Thoracic aorta (tissue), 2 donors: ENCODE results near the gene ST3GAL5. TPM values are rescaled to one million over a fixed set of nuclear protein-coding genes. Genes with fewer than 3 reads are reported as not detected.

Source experiments
- ATAC-seq: fragments of 150-250 bp; one replicate; pipeline ENCODE4 v1.8.0; 2017; ENCODE audit warnings: low read depth; ENCODE audit not compliant: insufficient number of reproducible peaks, low FRiP score
- DNase-seq: peaks from one replicate; pipeline ENCODE4 v3.0.0-alpha.2; 2020; ENCODE audit warnings: low spot score
- H3K27ac ChIP-seq, 2 donors: fragments of 200-600 bp; sonication (generic); 1 replicate in 1 of 2; 2 replicates in 1 of 2; pipeline ENCODE4 v1.5.1; 2016; ENCODE audit warnings: mild to moderate bottlenecking in 2 of 2, moderate library complexity in 2 of 2
- H3K27me3 ChIP-seq: fragments of 200-600 bp; sonication (generic); replicated peaks from 2 replicates; pipeline ENCODE4 v1.6.0; 2016; ENCODE audit warnings: mild to moderate bottlenecking; ENCODE audit not compliant: insufficient read depth
- H3K36me3 ChIP-seq: fragments of 200-600 bp; sonication (generic); one replicate; pipeline ENCODE4 v1.5.1; 2016
- H3K4me1 ChIP-seq, 2 donors: fragments of 200-600 bp; sonication (generic); 1 replicate in 1 of 2; 2 replicates in 1 of 2; pipeline versions ENCODE4 v1.5.1 to v1.6.0; 2016; ENCODE audit warnings: low read depth in 2 of 2, mild to moderate bottlenecking in 1 of 2; ENCODE audit not compliant: control insufficient read depth in 1 of 2
- H3K4me3 ChIP-seq: fragments of 200-600 bp; sonication (generic); 2 replicates; pipeline ENCODE4 v1.5.1; 2016; ENCODE audit warnings: mild to moderate bottlenecking
- H3K9me3 ChIP-seq: fragments of 200-600 bp; sonication (generic); 2 replicates; pipeline ENCODE4 v1.5.1; 2016
- CTCF ChIP-seq: fragments of 200-600 bp; sonication (generic); IDR thresholded peaks from one replicate; pipeline ENCODE4 v1.5.1; 2019; ENCODE audit warnings: antibody characterized with exemption
- total RNA-seq, 2 donors: library from RNA; depleted of rRNA; stranded (reverse); fragments of >200 nt; gene quantifications; one replicate each; pipeline versions ENCODE4 v1.1.0 to v1.2.3, GENCODE V29; 2016

Gene ST3GAL5
- total RNA-seq, 2 donors from 2014 or later: 11.9 to 32.7 TPM

- Histone ChIP-seq H3K4me3 (no peak overlapping the region), H3K4me1 (peaks cover 13 to 34% of the 10 kb centered on the region in 2 donors), H3K9me3 (no peaks in the 10 kb centered on the region), H3K27me3 (no peaks in the 10 kb centered on the region), H3K36me3 (no peaks in the 10 kb centered on the region), H3K27ac (no peak overlapping the region)
- DNase-seq (no peak), ATAC-seq (no peak)
- TF ChIP-seq CTCF: no peak
Observed at GRCh38 chr2:85908506-85908905, 19.7 kb upstream of the ST3GAL5 start.

- Histone ChIP-seq H3K4me1 (peaks cover 13 to 34% of the 10 kb centered on the region in 2 donors), H3K27ac (no peak overlapping the region), H3K9me3 (no peaks in the 10 kb centered on the region), H3K4me3 (no peak overlapping the region), H3K36me3 (no peaks in the 10 kb centered on the region), H3K27me3 (no peaks in the 10 kb centered on the region)
- TF ChIP-seq CTCF: no peak
- no peak for DNase-seq
- ATAC-seq: no peak
Observed at GRCh38 chr2:85907671-85908157, 18.9 kb upstream of the ST3GAL5 start.

GRCh38 chr2:85906748-85907147 lies 18.0 kb upstream of the ST3GAL5 start:
- Histone ChIP-seq H3K4me3 (no peak overlapping the region), H3K36me3 (no peaks in the 10 kb centered on the region), H3K9me3 (no peaks in the 10 kb centered on the region), H3K27ac (no peak overlapping the region), H3K27me3 (no peaks in the 10 kb centered on the region), H3K4me1 (peaks cover 13 to 26% of the 10 kb centered on the region in 2 donors)
- DNase-seq (no peak), ATAC-seq (no peak)
- TF ChIP-seq CTCF: no peak

- ATAC-seq (no peak), DNase-seq (no peak)
- peak overlapping the region in 1 of 2 donors; percentile 43 for H3K27ac ChIP-seq
- H3K9me3 ChIP-seq: no peaks in the 10 kb centered on the region
- peaks cover 11 to 18% of the 10 kb centered on the region in 2 donors for H3K4me1 ChIP-seq
- no peak overlapping the region for H3K4me3 ChIP-seq
- H3K27me3 ChIP-seq: no peaks in the 10 kb centered on the region
- TF ChIP-seq CTCF: no peak
- H3K36me3 ChIP-seq: no peaks in the 10 kb centered on the region
Observed at GRCh38 chr2:85905891-85906290, 17.1 kb upstream of the ST3GAL5 start.

- ATAC-seq (peak; percentile 60), DNase-seq (no peak)
- H3K4me1 ChIP-seq: peaks cover 7 to 14% of the 10 kb centered on the region in 2 donors
- peak overlapping the region; percentile 43 to 54 for H3K27ac ChIP-seq
- H3K4me3 ChIP-seq: no peak overlapping the region
- no peaks in the 10 kb centered on the region for H3K9me3 ChIP-seq
- no peaks in the 10 kb centered on the region for H3K27me3 ChIP-seq
- TF ChIP-seq CTCF: no peak
- H3K36me3 ChIP-seq: no peaks in the 10 kb centered on the region
Observed at GRCh38 chr2:85905187-85905666, 16.4 kb upstream of the ST3GAL5 start.
